Measurements from ENCODE around the gene C12orf43. TPM values are rescaled to one million over a fixed set of nuclear protein-coding genes. Genes with fewer than 3 reads are reported as not detected.

The C12orf43 gene
- total RNA-seq, 1 donor: 13.0 TPM

DNA sequence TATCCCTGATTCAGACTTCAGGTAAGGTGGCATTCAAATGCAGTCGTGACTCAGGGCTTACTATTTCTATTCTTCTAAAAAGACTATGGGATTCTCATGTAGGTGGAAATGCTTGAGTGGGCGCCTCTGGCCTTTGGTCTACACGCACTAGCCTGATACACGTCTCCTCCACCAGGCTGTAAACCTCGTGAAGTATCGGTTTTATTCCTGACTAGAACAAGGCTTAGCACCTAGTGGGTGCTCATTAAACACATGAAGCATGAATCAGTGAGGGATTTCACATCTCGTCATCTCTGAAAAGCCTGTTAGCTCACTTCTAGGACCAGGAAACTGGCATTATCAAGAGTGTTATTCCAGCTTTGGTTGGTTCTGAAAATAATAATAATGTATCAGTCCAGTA lies 55.6 kb downstream of the C12orf43 start:
- TF ChIP-seq, protein P1, sequence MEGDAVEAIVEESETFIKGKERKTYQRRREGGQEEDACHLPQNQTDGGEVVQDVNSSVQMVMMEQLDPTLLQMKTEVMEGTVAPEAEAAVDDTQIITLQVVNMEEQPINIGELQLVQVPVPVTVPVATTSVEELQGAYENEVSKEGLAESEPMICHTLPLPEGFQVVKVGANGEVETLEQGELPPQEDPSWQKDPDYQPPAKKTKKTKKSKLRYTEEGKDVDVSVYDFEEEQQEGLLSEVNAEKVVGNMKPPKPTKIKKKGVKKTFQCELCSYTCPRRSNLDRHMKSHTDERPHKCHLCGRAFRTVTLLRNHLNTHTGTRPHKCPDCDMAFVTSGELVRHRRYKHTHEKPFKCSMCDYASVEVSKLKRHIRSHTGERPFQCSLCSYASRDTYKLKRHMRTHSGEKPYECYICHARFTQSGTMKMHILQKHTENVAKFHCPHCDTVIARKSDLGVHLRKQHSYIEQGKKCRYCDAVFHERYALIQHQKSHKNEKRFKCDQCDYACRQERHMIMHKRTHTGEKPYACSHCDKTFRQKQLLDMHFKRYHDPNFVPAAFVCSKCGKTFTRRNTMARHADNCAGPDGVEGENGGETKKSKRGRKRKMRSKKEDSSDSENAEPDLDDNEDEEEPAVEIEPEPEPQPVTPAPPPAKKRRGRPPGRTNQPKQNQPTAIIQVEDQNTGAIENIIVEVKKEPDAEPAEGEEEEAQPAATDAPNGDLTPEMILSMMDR (IDR thresholded peaks at IDR 0.05; ENCODE audit: insufficient read depth, low read depth, low read length): no peak
- no peak overlapping the region for H3K4me3 ChIP-seq (ENCODE audit: low read depth, low read length)
- DNase-seq (ENCODE audit: low read depth): no peak

DNA sequence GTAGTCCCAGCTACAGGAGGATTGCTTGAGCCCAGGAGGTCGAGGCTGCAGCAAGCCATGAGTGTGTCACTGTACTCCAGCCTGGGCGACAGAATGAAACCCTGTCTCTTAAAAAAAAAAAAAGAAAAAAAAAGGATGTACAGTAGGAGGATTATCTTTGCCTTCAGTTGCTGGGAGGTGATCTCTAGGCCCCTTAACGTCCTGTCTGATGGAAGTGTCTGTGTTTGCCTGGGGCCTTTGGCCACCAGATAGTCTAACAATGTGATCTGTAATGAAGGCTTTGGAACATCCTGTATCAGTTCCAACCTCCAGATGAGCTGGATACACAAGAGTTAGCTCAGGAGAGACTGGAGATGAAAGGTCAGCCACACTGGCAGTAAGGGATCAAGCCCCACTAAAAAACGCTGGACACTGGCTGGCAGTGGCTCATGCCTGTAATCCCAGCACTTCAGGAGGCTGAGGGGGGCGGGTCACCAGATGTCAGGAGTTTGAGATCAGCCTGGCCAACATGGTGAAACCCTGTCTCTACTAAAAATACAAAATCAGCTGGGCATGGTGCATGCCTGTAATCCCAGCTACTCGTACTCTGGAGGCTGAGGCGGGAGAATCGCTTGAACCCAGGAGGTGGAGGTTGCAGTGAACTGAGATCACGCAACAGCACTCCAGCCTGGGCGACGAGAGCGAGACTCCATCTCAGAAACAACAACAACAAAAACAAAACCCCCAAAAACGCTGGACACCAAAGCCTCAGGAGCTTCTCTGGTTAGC lies 57.0 kb downstream of the C12orf43 start:
- TF ChIP-seq, protein P1 (IDR thresholded peaks at IDR 0.05; ENCODE audit: insufficient read depth, low read depth, low read length): no peak
- no peak overlapping the region for H3K4me3 ChIP-seq (ENCODE audit: low read depth, low read length)
- no peak for DNase-seq (ENCODE audit: low read depth)

DNA sequence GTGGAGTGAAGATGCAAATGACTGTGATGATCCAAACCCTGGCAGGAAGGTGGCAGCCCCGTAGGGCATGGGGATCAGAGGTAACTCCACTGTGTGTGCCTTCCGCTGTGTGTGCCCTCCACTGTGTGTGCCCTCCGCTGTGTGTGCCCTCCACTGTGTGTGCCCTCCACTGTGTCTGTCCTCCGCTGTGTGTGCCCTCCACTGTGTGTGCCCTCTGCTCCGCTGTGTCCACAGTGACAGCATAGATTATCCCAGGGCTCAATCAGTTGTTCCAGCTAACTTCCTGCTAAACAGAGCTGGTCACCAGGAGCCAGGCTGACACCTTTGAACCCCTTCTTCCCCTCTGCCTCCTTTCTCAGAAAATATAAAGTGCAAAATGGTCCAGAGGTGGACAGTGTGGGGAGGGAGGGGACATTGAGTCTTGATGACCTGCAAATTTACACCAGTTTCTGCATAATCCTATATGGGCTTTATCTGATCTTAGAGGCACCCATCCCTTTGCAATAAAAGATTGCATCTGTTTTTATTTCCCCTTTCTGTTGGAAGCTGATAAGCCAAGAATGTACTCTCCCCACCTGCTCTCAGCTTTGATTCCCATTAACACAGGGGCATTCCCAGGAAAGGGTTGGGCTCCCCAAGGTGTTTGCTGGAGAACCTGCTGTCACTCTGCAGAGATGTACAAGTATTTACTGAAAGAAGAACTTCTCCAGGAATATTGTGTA lies 59.5 kb downstream of the C12orf43 start:
- no peak overlapping the region for H3K4me3 ChIP-seq (ENCODE audit: low read depth, low read length)
- no peak for DNase-seq (ENCODE audit: low read depth)
- TF ChIP-seq, protein P1 (IDR thresholded peaks at IDR 0.05; ENCODE audit: insufficient read depth, low read depth, low read length): no peak

DNA sequence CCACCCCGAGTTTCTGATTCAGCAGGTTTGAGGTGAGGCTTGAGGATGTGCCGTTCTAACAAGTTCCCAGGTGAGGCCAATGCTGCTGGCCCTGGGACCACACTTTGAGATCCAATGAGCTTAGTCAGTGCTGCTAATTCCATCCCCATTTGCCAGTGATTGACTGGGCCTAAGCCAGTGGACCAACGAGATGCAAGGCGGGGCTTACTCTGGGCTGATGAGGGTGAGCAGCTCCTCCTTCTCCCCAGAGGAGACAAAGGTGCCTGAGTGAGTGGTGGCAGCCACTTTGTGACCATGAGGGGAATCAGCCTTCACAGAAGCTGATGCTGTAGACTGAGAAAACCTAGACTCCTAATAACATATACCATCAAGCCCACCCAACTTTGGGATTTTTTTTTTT lies 61.1 kb downstream of the C12orf43 start:
- no peak for DNase-seq (ENCODE audit: low read depth)
- TF ChIP-seq, protein P1 (IDR thresholded peaks at IDR 0.05; ENCODE audit: insufficient read depth, low read depth, low read length): no peak
- no peak overlapping the region for H3K4me3 ChIP-seq (ENCODE audit: low read depth, low read length)

DNA sequence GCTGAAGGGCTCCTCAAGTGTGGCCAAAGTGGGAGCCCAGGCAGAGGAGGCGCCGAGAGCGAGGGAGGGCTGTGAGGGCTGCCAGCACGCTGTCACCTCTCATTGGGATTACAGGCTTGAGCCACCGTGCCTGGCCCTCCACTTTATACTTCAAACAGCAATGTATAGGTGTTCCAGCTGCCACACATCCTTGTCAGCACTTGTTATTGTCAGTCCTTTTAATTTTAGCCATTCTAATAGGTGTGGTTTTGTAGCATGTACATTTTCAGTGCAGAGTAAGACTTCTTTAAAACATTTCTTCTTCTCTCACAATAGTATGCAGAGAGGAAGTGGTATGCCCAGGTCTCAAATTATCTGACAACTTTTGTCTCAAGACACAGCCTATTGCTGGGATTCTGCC lies 65.5 kb downstream of the C12orf43 start:
- TF ChIP-seq, protein P1 (IDR thresholded peaks at IDR 0.05; ENCODE audit: insufficient read depth, low read depth, low read length): no peak
- H3K4me3 ChIP-seq (ENCODE audit: low read depth, low read length): no peak overlapping the region
- no peak for DNase-seq (ENCODE audit: low read depth)

Other genes with a start within 250 kb of the C12orf43 start
- 8.7 and 9.5 TPM in 2 replicates for gene SPPL3, start 112.1 kb downstream of the C12orf43 start, total RNA-seq
- gene HNF1A, start 37.9 kb downstream of the C12orf43 start, total RNA-seq: not detected in 2 replicates
- under 0.01 TPM in 2 replicates for gene OASL, start 22.8 kb upstream of the C12orf43 start, total RNA-seq
- gene P2RX7, start 116.4 kb upstream of the C12orf43 start, total RNA-seq: 0.43 and 0.64 TPM in 2 replicates
- gene P2RX4, start 193.6 kb upstream of the C12orf43 start, total RNA-seq: 13.5 and 15.1 TPM in 2 replicates

All from fibroblast of villous mesenchyme (primary cell).